Measurements from ENCODE around the gene ZXDC.

ZXDC gene

GRCh38 chr3:126463521-126463920, 12.2 kb downstream of the ZXDC start:
- in situ Hi-C loops (cut with HindIII; ENCODE audit: low pct_ligation_motif_present, low pct_unique_long_range_greater_than_20kb, low sequenced_read_pairs), result no loop called here
- DNase-seq, result no peak

GRCh38 chr3:126461450-126462070, 14.1 kb downstream of the ZXDC start:
- in situ Hi-C loops (cut with HindIII; ENCODE audit: low pct_ligation_motif_present, low pct_unique_long_range_greater_than_20kb, low sequenced_read_pairs), result no loop called here
- no peak for DNase-seq

GRCh38 chr3:126460381-126460780, 15.3 kb downstream of the ZXDC start:
- DNase-seq, result no peak
- in situ Hi-C loops (cut with HindIII; ENCODE audit: low pct_ligation_motif_present, low pct_unique_long_range_greater_than_20kb, low sequenced_read_pairs), result no loop called here

DNA sequence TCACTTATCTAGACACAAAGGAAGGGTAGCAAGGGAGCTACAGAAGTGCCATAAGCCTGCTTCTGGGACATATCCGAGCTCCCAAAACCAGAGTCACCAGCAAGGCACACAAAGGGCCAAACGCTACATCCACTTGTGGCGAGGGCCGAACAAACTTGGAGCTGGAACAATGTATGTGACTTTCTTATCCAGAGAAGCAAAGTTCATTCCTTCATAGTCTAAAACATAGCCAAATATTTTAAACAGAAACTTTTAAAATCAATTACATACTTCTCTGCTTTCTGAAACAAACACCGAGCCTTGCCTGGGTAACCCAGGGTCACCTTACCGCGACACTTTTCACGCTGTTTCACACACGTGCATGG, 15.9 kb downstream of the ZXDC start:
- in situ Hi-C loops (cut with HindIII; ENCODE audit: low pct_ligation_motif_present, low pct_unique_long_range_greater_than_20kb, low sequenced_read_pairs), result no loop called here
- DNase-seq, result no peak

DNA sequence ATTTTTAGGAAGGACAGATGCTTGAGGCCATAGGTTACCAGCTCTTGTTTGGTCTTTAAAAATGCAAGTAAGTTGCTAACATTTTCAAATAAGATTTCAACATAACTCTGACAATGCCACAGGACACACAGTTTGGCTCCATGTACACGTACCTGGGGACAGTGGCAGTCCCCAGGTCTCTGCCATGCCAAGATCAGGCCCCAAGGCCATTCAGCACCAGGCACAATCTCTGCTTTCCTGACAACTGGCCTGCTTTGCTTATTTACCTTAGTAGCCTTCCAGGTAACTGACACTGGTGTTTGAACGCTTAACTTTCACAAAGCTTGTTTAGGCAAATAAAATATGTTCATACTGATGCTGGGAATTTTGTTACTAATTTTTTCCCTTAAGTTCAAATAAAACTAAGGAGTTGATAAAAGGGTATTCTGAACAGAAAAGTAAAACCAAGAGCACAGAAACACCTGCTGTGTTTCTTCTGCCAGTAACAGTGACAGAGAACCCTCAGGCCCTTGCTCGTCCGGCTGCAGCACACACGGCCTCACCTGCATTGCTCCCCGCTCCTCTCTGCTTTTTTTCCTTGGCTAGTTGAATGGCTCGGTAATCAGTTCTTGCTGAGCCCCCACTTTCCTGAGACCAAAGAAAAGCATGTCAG, 16.5 kb downstream of the ZXDC start:
- DNase-seq, result no peak
- in situ Hi-C loops (cut with HindIII; ENCODE audit: low pct_ligation_motif_present, low pct_unique_long_range_greater_than_20kb, low sequenced_read_pairs), result no loop called here

- no peak for DNase-seq
- in situ Hi-C loops (cut with HindIII; ENCODE audit: low pct_ligation_motif_present, low pct_unique_long_range_greater_than_20kb, low sequenced_read_pairs), result no loop called here
Observed at GRCh38 chr3:126456766-126457388, 18.8 kb downstream of the ZXDC start.

DNA sequence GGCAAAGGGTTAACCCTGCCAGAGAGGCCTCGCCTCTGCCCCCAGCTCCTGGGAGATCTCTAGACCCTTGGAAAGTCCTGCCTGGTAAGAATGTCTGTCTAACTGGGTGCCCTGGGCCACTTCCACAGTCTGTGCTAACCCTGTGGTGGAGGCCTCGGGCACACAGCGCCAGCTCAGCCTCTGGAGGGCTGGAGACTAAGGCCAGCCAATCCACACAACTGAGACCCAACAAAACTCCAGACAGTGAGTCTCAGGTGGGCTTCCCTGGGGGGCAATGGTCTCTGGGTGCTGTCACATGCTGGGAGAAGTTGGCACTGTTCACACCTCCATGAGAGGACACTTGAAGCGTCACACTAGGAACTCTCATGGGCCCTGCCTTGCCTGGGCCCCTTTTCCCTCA, 19.5 kb downstream of the ZXDC start:
- DNase-seq, result no peak

DNA sequence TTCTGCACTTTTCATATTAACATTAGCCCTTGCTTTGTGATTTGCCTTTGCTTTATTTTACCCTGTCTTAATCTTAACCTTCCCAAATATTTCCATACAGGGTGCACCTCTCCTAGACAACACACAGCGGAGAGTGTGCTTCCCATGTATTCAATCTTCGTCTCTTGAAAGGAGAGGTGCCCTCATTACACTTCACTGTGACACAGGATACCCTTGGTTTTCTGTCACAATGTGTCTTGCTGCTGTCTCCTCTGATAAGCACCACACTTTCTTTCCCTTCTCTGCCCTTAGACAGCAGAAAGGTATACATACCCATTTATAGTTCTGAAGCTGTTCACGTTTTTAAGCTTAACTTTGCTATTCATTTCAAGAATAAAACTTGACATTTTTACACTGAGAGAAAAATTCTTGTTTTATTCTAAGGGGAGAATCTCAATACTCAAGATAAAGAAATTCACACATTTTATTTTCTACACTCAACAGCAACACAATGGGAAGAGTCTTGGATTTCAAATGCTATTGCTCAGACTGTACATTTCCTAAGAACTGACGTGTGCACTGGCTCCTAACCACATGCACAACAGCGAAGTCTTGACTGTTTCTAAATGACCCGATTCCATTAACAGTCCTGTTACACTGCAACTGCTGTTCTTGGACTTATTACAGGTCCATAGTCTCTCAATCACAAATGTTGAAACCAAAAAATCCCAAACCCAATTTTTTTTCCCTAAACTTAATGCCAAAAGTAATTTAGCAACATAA, 21.1 kb downstream of the ZXDC start:
- no peak for DNase-seq
- in situ Hi-C loops (cut with HindIII; ENCODE audit: low pct_ligation_motif_present, low pct_unique_long_range_greater_than_20kb, low sequenced_read_pairs), result no loop called here

More for the DNA sequence above, 19.5 kb downstream of the ZXDC start:
- in situ Hi-C loops (cut with HindIII; ENCODE audit: low pct_ligation_motif_present, low pct_unique_long_range_greater_than_20kb, low sequenced_read_pairs), result no loop called here

GRCh38 chr3:126454025-126454424, 21.7 kb downstream of the ZXDC start:
- DNase-seq, result no peak
- in situ Hi-C loops (cut with HindIII; ENCODE audit: low pct_ligation_motif_present, low pct_unique_long_range_greater_than_20kb, low sequenced_read_pairs), result no loop called here

GRCh38 chr3:126452213-126452612, 23.5 kb downstream of the ZXDC start:
- in situ Hi-C loops (cut with HindIII; ENCODE audit: low pct_ligation_motif_present, low pct_unique_long_range_greater_than_20kb, low sequenced_read_pairs), result no loop called here
- DNase-seq, result no peak

DNA sequence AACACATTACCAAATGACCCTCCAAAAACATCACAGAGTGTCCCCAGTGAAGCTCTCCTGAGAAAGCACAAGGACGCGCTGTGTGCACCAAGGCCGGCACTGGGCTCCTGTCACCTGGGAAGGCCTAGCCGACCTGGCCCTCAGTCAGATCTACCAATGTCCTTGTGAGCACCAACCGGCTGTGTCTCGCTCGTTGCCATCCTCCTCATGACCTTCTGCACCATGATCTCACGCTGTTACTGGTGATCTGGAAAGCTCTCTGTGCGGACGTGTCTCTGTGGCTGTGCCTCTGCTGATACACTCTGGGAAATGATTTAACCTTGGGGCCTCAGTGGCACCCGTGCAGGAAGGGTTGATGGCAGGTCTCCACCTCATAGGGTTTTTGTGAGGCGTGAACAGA, 24.2 kb downstream of the ZXDC start:
- in situ Hi-C loops (cut with HindIII; ENCODE audit: low pct_ligation_motif_present, low pct_unique_long_range_greater_than_20kb, low sequenced_read_pairs), result no loop called here
- no peak for DNase-seq

DNA sequence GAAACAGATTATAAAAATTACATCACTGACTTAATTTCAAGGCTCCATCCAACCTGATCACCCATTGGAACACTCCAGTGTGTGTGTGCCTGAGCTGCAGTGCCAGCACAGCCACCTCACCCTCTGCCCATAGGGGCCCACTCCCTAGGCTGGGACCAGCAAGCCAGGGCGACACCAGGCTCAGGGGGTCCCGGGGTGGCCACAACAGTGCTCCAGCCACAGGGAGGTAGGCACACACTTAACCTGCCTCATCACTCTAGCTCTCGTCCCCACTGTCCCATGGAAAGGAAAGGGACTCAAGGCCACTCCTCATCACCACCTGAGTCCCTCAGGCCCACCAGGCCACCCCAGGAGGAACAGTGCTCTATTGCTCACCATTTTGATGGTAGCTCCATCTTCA, 24.9 kb downstream of the ZXDC start:
- no peak for DNase-seq
- in situ Hi-C loops (cut with HindIII; ENCODE audit: low pct_ligation_motif_present, low pct_unique_long_range_greater_than_20kb, low sequenced_read_pairs), result no loop called here

DNA sequence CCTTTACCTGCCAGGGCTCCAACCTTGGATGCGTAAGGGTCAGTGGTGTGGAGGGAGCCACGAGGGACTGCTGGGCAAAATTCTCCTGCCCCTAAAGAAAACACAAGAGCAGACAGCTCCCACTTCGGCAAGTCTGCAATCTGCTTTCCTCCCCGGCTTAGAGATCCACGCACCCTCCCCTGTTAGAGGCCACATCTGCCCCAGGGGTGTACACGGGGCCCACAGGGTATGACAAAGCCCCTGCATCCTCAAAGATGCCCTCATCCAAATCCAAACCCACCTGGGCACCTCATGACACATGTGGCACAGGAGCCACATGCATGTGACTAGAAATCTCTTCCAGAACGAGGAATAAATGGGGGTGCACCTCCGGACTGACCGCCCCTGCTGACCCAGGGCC, 25.5 kb downstream of the ZXDC start:
- in situ Hi-C loops (cut with HindIII; ENCODE audit: low pct_ligation_motif_present, low pct_unique_long_range_greater_than_20kb, low sequenced_read_pairs), result no loop called here
- DNase-seq, result no peak

GRCh38 chr3:126449621-126450051, 26.1 kb downstream of the ZXDC start:
- in situ Hi-C loops (cut with HindIII; ENCODE audit: low pct_ligation_motif_present, low pct_unique_long_range_greater_than_20kb, low sequenced_read_pairs), result no loop called here
- DNase-seq, result no peak

DNA sequence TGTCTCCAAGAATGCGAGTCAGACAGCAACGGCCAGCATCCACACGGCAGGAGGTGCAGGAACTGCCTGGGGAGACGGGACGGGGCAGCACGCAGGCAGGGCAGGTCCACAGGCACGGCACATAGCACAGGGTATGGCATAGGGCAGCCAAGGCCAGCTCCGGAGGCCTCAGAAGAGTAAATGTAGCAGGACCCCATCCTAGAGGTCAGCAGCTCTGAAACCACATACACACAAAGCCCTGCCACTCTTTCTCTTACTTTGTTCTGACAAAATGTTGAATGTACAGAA, 26.9 kb downstream of the ZXDC start:
- in situ Hi-C loops (cut with HindIII; ENCODE audit: low pct_ligation_motif_present, low pct_unique_long_range_greater_than_20kb, low sequenced_read_pairs), result no loop called here
- DNase-seq, result no peak

GRCh38 chr3:126448136-126448892, 27.4 kb downstream of the ZXDC start:
- in situ Hi-C loops (cut with HindIII; ENCODE audit: low pct_ligation_motif_present, low pct_unique_long_range_greater_than_20kb, low sequenced_read_pairs), result no loop called here
- no peak for DNase-seq

- in situ Hi-C loops (cut with HindIII; ENCODE audit: low pct_ligation_motif_present, low pct_unique_long_range_greater_than_20kb, low sequenced_read_pairs), result no loop called here
- DNase-seq, result no peak
Observed at GRCh38 chr3:126447456-126448106, 28.1 kb downstream of the ZXDC start.

GRCh38 chr3:126446791-126447190, 28.9 kb downstream of the ZXDC start:
- DNase-seq, result no peak
- in situ Hi-C loops (cut with HindIII; ENCODE audit: low pct_ligation_motif_present, low pct_unique_long_range_greater_than_20kb, low sequenced_read_pairs), result no loop called here

DNA sequence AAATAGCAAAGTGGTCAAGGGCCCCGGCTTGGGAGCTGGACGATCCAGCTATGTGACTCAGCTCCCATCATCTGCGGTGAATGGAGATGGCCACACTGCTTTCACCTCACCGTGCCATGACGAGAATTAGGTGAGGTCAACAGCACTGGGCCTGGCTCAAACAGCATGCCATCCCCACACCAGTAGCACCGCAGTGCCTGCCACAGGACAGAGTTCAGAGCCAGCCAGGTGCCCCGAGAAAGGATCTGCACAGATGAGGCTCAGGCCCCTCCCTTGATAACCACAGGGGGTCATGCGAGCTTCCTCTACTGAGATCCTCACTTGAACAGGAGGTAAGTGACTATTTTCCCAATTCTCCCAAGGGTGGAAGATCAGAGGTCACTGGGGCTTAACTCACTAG, 29.4 kb downstream of the ZXDC start:
- in situ Hi-C loops (cut with HindIII; ENCODE audit: low pct_ligation_motif_present, low pct_unique_long_range_greater_than_20kb, low sequenced_read_pairs), result no loop called here
- no peak for DNase-seq

Measured in ACHN (cell line).